Measurements from ENCODE around the gene TMEM183A.

The TMEM183A gene

GRCh38 chr1:203046984-203047630, 39.9 kb downstream of the TMEM183A start:
- H3K27me3 ChIP-seq (ENCODE audit: insufficient read depth, low read length, poor library complexity) = peaks cover 42% of the 10 kb centered on the region

GRCh38 chr1:203048086-203048485, 40.9 kb downstream of the TMEM183A start:
- H2AFZ ChIP-seq (ENCODE audit: low read depth, low read length) = no peak overlapping the region
- H4K20me1 ChIP-seq (ENCODE audit: insufficient read depth, low read length) = peaks cover 3% of the 10 kb centered on the region; the same call in 1 of the 2 replicates
- peaks cover 51% of the 10 kb centered on the region for H3K27me3 ChIP-seq (ENCODE audit: insufficient read depth, low read length, poor library complexity)
- no peak for DNase-seq
- no peaks in the 10 kb centered on the region; the same call in 1 of the 2 replicates for H3K4me1 ChIP-seq (ENCODE audit: insufficient read depth, low read length)
- no peaks in the 10 kb centered on the region for H3K79me2 ChIP-seq (ENCODE audit: insufficient read depth, low read length)
- ATAC-seq (ENCODE audit: insufficient read depth, low read depth) = no peak
- no peak for TF ChIP-seq CTCF (IDR thresholded peaks at IDR 0.05; ENCODE audit: borderline replicate concordance, extremely low read depth, low read length, poor library complexity, severe bottlenecking)
- no peak for TF ChIP-seq EZH2 (IDR thresholded peaks at IDR 0.05; ENCODE audit: borderline replicate concordance, low read depth, low read length, severe bottlenecking)
- H3K4me2 ChIP-seq (ENCODE audit: insufficient read depth, low read length) = no peak overlapping the region
- H3K4me3 ChIP-seq (ENCODE audit: low read depth in 1 of 2, low read length in 2 of 2) = no peak overlapping the region
- H3K27ac ChIP-seq (ENCODE audit: low read length) = no peak overlapping the region
- no peak overlapping the region for H3K9ac ChIP-seq (ENCODE audit: low read depth, low read length)
- no peaks in the 10 kb centered on the region for H3K9me3 ChIP-seq (ENCODE audit: insufficient read depth, low read length, severe bottlenecking)
- H3K36me3 ChIP-seq (ENCODE audit: insufficient read depth, low read length) = no peaks in the 10 kb centered on the region

More at GRCh38 chr1:203046984-203047630, 39.9 kb downstream of the TMEM183A start:
- no peak for DNase-seq
- H3K4me2 ChIP-seq (ENCODE audit: insufficient read depth, low read length) = no peak overlapping the region
- no peak overlapping the region for H3K4me3 ChIP-seq (ENCODE audit: low read depth in 1 of 2, low read length in 2 of 2)
- no peaks in the 10 kb centered on the region for H3K79me2 ChIP-seq (ENCODE audit: insufficient read depth, low read length)
- no peak for TF ChIP-seq CTCF (IDR thresholded peaks at IDR 0.05; ENCODE audit: borderline replicate concordance, extremely low read depth, low read length, poor library complexity, severe bottlenecking)
- no peak overlapping the region for H3K9ac ChIP-seq (ENCODE audit: low read depth, low read length)
- peaks cover 3% of the 10 kb centered on the region; the same call in 1 of the 2 replicates for H4K20me1 ChIP-seq (ENCODE audit: insufficient read depth, low read length)
- H3K36me3 ChIP-seq (ENCODE audit: insufficient read depth, low read length) = no peaks in the 10 kb centered on the region
- H3K27ac ChIP-seq (ENCODE audit: low read length) = no peak overlapping the region
- no peaks in the 10 kb centered on the region for H3K9me3 ChIP-seq (ENCODE audit: insufficient read depth, low read length, severe bottlenecking)
- H2AFZ ChIP-seq (ENCODE audit: low read depth, low read length) = no peak overlapping the region
- no peak for ATAC-seq (ENCODE audit: insufficient read depth, low read depth)
- H3K4me1 ChIP-seq (ENCODE audit: insufficient read depth, low read length) = no peaks in the 10 kb centered on the region; the same call in 1 of the 2 replicates

- H4K20me1 ChIP-seq (ENCODE audit: insufficient read depth, low read length) = peaks cover 3% of the 10 kb centered on the region; the same call in 1 of the 2 replicates
- H3K79me2 ChIP-seq (ENCODE audit: insufficient read depth, low read length) = no peaks in the 10 kb centered on the region
- ATAC-seq (ENCODE audit: insufficient read depth, low read depth) = no peak
- no peaks in the 10 kb centered on the region for H3K36me3 ChIP-seq (ENCODE audit: insufficient read depth, low read length)
- H3K4me1 ChIP-seq (ENCODE audit: insufficient read depth, low read length) = no peaks in the 10 kb centered on the region; the same call in 1 of the 2 replicates
- no peak overlapping the region for H3K9ac ChIP-seq (ENCODE audit: low read depth, low read length)
- H3K27ac ChIP-seq (ENCODE audit: low read length) = no peak overlapping the region
- H3K4me3 ChIP-seq (ENCODE audit: low read depth in 1 of 2, low read length in 2 of 2) = no peak overlapping the region
- TF ChIP-seq CTCF (IDR thresholded peaks at IDR 0.05; ENCODE audit: borderline replicate concordance, extremely low read depth, low read length, poor library complexity, severe bottlenecking) (no peak), EZH2 (IDR thresholded peaks at IDR 0.05; ENCODE audit: borderline replicate concordance, low read depth, low read length, severe bottlenecking) (no peak)
- H3K27me3 ChIP-seq (ENCODE audit: insufficient read depth, low read length, poor library complexity) = peaks cover 55% of the 10 kb centered on the region
- H3K4me2 ChIP-seq (ENCODE audit: insufficient read depth, low read length) = no peak overlapping the region
- H3K9me3 ChIP-seq (ENCODE audit: insufficient read depth, low read length, severe bottlenecking) = no peaks in the 10 kb centered on the region
- H2AFZ ChIP-seq (ENCODE audit: low read depth, low read length) = no peak overlapping the region
- no peak for DNase-seq
Observed at GRCh38 chr1:203048555-203049051, 41.4 kb downstream of the TMEM183A start.
